Large intestine (tissue), 3 donors: Measurements from ENCODE around the gene CCSER1. TPM values are rescaled to one million over a fixed set of nuclear protein-coding genes. Genes with fewer than 3 reads are reported as not detected.
"Not testable (repeated sequence)": the region's sequence is repeated elsewhere in the genome, so short reads cannot be mapped to it uniquely, and the experiment has no call there.

Experiments used
- DNase-seq, 2 donors: peaks; one replicate each; pipeline versions ENCODE4 v3.0.0 to v3.0.0-alpha.2; 2013
- H3K27ac ChIP-seq: one replicate; pipeline ENCODE4 v1.5.1; 2013; ENCODE audit warnings: low read length
- H3K27me3 ChIP-seq: 2 replicates; pipeline ENCODE4 v1.6.1; 2013; ENCODE audit warnings: low read length; ENCODE audit not compliant: control insufficient read depth, insufficient read depth
- H3K36me3 ChIP-seq: 2 replicates; pipeline ENCODE4 v1.6.1; 2013; ENCODE audit warnings: low read length; ENCODE audit not compliant: control insufficient read depth, insufficient read depth
- H3K4me1 ChIP-seq: one replicate; pipeline ENCODE4 v1.6.1; 2013; ENCODE audit warnings: low read length; ENCODE audit not compliant: control insufficient read depth, insufficient read depth
- H3K4me3 ChIP-seq: one replicate; pipeline ENCODE4 v1.5.1; 2013; ENCODE audit warnings: low read length
- H3K9me3 ChIP-seq: one replicate; pipeline ENCODE4 v1.6.1; 2013; ENCODE audit warnings: mild to moderate bottlenecking, low read depth, low read length, moderate library complexity; ENCODE audit not compliant: control insufficient read depth
- WGBS: methylation state at CpG from one replicate; pipeline ENCODE4 v1.1.5; 2013; ENCODE audit warnings: low lambda C conversion rate; ENCODE audit not compliant: insufficient coverage; 5-methylcytosine and 5-hydroxymethylcytosine counted together
- polyA plus RNA-seq: library from polyadenylated mRNA; unstranded; fragments of 120-200 nt; gene quantifications from one replicate; pipeline ENCODE4 v1.2.1, GENCODE V29; 2013

The CCSER1 gene
- polyA plus RNA-seq, 1 donor = 9.5 TPM

- H3K4me1 ChIP-seq = no peaks in the 10 kb centered on the region
- no peak overlapping the region for H3K4me3 ChIP-seq
- WGBS = 67% methylated on average over 1 of the region's 2 CpGs
Measured at GRCh38 chr4:91596718-91597117, 1469.5 kb downstream of the CCSER1 start.

DNA sequence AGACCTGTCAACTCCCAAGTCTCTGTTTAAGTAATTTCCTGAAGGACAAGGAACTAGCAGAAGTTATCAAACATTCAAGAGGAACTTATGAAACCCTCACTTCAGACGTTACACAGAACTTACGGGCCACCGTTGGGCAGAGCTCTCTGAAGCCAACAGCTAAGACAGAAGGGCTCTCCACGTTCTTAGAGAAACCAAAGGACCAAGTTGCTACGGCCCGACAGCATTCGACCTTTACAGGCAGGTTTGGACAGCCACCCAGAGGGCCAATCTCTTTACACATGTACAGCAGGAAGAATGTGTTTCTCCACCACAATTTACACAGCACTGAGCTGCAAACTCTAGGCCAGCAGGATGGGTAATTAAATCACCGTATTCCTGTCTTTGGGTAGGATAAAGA, 1471.5 kb downstream of the CCSER1 start:
- Histone ChIP-seq H3K4me3 (no peak overlapping the region), H3K4me1 (no peaks in the 10 kb centered on the region), H3K36me3 (no peaks in the 10 kb centered on the region), H3K9me3 (no peaks in the 10 kb centered on the region), H3K27ac (no peak overlapping the region), H3K27me3 (no peaks in the 10 kb centered on the region)
- WGBS = no CpG with 5 or more reads among the region's 8 CpGs
- DNase-seq = no peak

More at GRCh38 chr4:91596718-91597117, 1469.5 kb downstream of the CCSER1 start:
- DNase-seq = no peak
- no peaks in the 10 kb centered on the region for H3K36me3 ChIP-seq
- no peaks in the 10 kb centered on the region for H3K27me3 ChIP-seq
- H3K9me3 ChIP-seq = no peaks in the 10 kb centered on the region
- H3K27ac ChIP-seq = no peak overlapping the region

DNA sequence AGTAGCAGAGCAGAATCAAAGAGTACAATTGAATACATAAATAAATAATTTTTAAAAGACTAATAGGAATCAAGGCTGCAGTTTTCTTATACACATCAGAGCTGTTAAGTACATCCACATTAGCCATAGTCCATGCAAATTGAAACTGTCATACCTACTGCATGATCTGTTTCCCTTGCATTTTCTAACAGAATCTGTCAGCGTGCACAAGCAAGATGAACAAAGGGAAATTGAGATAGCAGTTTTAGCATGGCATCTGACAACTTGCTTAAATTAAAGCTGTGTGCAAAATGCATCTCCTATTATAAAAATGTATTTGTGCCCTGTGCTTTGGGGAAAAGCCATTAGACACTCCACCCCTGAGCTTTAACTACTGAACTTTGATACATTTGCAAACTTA, 1473.1 kb downstream of the CCSER1 start:
- no peak for DNase-seq
- Histone ChIP-seq H3K9me3 (no peaks in the 10 kb centered on the region), H3K4me3 (no peak overlapping the region), H3K27me3 (no peaks in the 10 kb centered on the region), H3K4me1 (no peaks in the 10 kb centered on the region), H3K36me3 (no peaks in the 10 kb centered on the region), H3K27ac (no peak overlapping the region)
- no CpG with 5 or more reads among the region's 1 CpG for WGBS

- no peak for DNase-seq
- Histone ChIP-seq H3K4me1 (no peaks in the 10 kb centered on the region), H3K27ac (no peak overlapping the region), H3K9me3 (no peaks in the 10 kb centered on the region), H3K27me3 (no peaks in the 10 kb centered on the region), H3K4me3 (no peak overlapping the region), H3K36me3 (no peaks in the 10 kb centered on the region)
- 83% methylated on average over 1 of the region's 1 CpG for WGBS
Measured at GRCh38 chr4:91601401-91601800, 1474.2 kb downstream of the CCSER1 start.

DNA sequence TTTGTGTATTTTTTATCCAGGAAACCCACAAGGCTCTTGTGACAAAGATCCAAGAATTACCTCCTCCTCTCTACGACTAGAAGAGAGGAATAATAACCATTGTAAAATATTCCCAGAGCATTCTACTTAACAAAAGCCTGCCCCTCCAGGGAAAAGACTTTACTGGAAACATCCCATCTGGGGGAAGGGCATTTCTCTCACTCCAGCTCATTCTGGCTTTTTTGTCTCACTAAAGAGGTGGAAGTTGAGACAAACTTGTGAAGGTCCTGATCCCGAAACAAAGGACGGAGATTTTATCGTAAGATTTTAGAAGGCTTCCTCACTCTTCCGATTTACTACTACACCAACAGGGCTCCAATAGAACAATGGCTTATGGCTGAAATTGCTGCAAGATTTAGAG, 1484.6 kb downstream of the CCSER1 start:
- no peak for DNase-seq

GRCh38 chr4:91620952-91621351, 1493.8 kb downstream of the CCSER1 start:
- no peaks in the 10 kb centered on the region for H3K36me3 ChIP-seq
- H3K9me3 ChIP-seq = no peaks in the 10 kb centered on the region
- no peak overlapping the region for H3K27ac ChIP-seq
- WGBS = no CpG with 5 or more reads among the region's 1 CpG
- no peak overlapping the region for H3K4me3 ChIP-seq
- DNase-seq = no peak
- H3K4me1 ChIP-seq = no peaks in the 10 kb centered on the region
- no peaks in the 10 kb centered on the region for H3K27me3 ChIP-seq

More for the DNA sequence above, 1484.6 kb downstream of the CCSER1 start:
- no peak overlapping the region for H3K27ac ChIP-seq
- no peaks in the 10 kb centered on the region for H3K27me3 ChIP-seq
- 40% methylated on average over 1 of the region's 5 CpGs for WGBS
- no peak overlapping the region for H3K4me3 ChIP-seq
- no peaks in the 10 kb centered on the region for H3K36me3 ChIP-seq
- H3K9me3 ChIP-seq = no peaks in the 10 kb centered on the region
- H3K4me1 ChIP-seq = no peaks in the 10 kb centered on the region

DNA sequence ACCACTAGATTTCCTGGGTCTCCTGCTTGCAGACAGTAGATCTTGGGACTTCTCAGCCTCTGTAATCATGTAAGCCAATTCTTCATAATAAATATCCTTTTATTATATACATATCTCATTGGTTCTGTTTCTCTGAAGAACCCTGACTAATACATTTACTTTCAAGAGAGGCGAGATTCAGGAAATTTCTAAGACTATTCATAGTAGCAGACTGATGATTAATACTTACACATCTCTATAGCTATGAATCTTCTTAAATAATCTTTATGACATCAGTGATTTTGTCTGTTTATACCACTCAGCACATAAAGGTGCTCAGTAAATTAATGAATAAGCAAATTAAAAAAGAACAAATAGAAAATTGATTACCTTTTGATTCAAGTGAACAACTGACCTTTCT, 1494.3 kb downstream of the CCSER1 start:
- WGBS = no CpG with 5 or more reads among the region's 1 CpG
- Histone ChIP-seq H3K4me3 (no peak overlapping the region), H3K27ac (no peak overlapping the region), H3K27me3 (no peaks in the 10 kb centered on the region), H3K9me3 (no peaks in the 10 kb centered on the region), H3K4me1 (no peaks in the 10 kb centered on the region), H3K36me3 (no peaks in the 10 kb centered on the region)
- no peak for DNase-seq

GRCh38 chr4:91622925-91623602, 1495.9 kb downstream of the CCSER1 start:
- no peak for DNase-seq
- 67% methylated on average over 1 of the region's 3 CpGs for WGBS
- Histone ChIP-seq H3K4me3 (no peak overlapping the region), H3K36me3 (no peaks in the 10 kb centered on the region), H3K27ac (no peak overlapping the region), H3K27me3 (no peaks in the 10 kb centered on the region), H3K9me3 (no peaks in the 10 kb centered on the region), H3K4me1 (no peaks in the 10 kb centered on the region)

DNA sequence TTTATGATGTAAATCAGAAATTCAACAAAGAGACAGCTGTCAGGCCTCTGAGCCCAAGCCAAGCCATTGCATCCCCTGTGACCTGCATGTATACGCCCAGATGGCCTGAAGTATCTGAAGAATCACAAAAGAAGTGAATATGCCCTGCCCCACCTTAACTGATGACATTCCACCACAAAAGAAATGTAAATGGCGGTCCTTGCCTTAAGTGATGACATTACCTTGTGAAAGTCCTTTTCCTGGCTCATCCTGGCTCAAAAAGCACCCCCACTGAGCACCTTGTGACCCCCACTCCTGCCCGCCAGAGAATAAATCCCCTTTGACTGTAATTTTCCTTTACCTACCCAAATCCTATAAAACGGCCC, 1496.4 kb downstream of the CCSER1 start:
- not testable (repeated sequence) for DNase-seq, H3K9me3 ChIP-seq, H3K4me1 ChIP-seq, H3K27me3 ChIP-seq, H3K27ac ChIP-seq, H3K4me3 ChIP-seq, H3K36me3 ChIP-seq
- WGBS = no CpG with 5 or more reads among the region's 4 CpGs

GRCh38 chr4:91630054-91630453, 1502.9 kb downstream of the CCSER1 start:
- no peak for DNase-seq
- no peaks in the 10 kb centered on the region for H3K36me3 ChIP-seq
- H3K4me3 ChIP-seq = no peak overlapping the region
- 92% methylated on average over 1 of the region's 1 CpG for WGBS
- peaks cover 6% of the 10 kb centered on the region for H3K9me3 ChIP-seq
- no peaks in the 10 kb centered on the region for H3K27me3 ChIP-seq
- no peaks in the 10 kb centered on the region for H3K4me1 ChIP-seq
- H3K27ac ChIP-seq = no peak overlapping the region

DNA sequence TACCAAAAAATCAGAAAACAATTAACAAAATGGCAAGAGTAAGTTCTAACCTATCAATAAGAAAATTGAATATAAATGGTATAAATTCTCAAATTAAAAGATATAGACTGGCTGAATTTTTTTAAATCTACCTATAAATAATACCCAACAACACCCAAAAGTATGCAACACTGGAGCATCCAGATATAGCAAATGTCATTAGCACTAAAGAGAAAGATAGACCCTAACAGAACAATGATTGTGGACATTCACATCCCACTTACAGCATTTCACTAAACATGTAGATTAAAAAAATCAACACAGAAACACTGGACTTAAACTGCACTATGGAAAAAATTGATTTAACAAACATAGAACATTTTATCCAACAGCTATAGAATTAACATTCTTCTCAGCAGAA, 1503.6 kb downstream of the CCSER1 start:
- no peak for DNase-seq
- Histone ChIP-seq H3K27me3 (no peaks in the 10 kb centered on the region), H3K9me3 (peaks cover 6% of the 10 kb centered on the region), H3K27ac (no peak overlapping the region), H3K4me1 (no peaks in the 10 kb centered on the region), H3K4me3 (no peak overlapping the region), H3K36me3 (no peaks in the 10 kb centered on the region)
